22Rv1 (cell line): ENCODE data around the gene RHD.
"Not testable (repeated sequence)": the region's sequence is repeated elsewhere in the genome, so short reads cannot be mapped to it uniquely, and the experiment has no call there.

Experiments
- H3K27ac ChIP-seq: fragments of 450-650 bp; 2 replicates; pipeline ENCODE4 v1.5.1; 2017
- ZFX ChIP-seq: fragments of 450-650 bp; IDR thresholded peaks from 2 replicates; pipeline ENCODE4 v1.6.1; 2017; ENCODE audit warnings: antibody characterized with exemption, borderline replicate concordance
- TF ChIP-seq, protein P1 (sequence below): fragments of 450-650 bp; IDR thresholded peaks from 2 replicates; pipeline ENCODE4 v1.5.1; 2017; ENCODE audit warnings: mild to moderate bottlenecking

The RHD gene

DNA sequence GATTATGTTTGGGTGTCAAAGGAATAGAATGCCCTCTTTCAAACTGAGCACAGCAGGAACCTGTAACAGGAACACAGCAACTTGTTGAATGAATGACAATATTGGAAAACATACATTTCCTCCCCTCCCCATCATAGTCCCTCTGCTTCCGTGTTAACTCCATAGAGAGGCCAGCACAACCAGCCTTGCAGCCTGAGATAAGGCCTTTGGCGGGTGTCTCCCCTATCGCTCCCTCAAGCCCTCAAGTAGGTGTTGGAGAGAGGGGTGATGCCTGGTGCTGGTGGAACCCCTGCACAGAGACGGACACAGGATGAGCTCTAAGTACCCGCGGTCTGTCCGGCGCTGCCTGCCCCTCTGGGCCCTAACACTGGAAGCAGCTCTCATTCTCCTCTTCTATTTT lies at the start of gene RHD:
Gene RHD (plus strand): TSS at position 272 of the 400 bp plus-strand sequence. CDS start 39 bp downstream, at position 311.
- not testable (repeated sequence) for H3K27ac ChIP-seq

DNA sequence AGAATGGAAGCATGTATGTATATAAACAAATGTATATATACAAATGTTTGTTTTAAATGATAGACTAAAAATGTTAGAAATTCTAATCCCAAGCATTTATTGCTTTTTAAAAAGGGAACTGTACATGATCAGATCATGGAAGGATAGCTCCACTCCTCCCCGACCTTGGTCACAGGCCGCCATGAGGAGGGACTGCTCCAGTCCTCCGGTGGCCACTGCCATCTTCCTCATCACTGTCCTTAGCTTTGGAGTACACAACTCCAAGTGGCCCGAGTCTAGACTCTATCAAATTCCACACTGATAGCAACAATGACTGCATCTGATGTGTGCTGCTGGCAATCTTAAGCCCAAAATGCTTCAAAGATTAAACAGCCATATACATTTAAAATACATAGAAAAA lies 49.7 kb upstream of the RHD start:
- TF ChIP-seq, protein P1, sequence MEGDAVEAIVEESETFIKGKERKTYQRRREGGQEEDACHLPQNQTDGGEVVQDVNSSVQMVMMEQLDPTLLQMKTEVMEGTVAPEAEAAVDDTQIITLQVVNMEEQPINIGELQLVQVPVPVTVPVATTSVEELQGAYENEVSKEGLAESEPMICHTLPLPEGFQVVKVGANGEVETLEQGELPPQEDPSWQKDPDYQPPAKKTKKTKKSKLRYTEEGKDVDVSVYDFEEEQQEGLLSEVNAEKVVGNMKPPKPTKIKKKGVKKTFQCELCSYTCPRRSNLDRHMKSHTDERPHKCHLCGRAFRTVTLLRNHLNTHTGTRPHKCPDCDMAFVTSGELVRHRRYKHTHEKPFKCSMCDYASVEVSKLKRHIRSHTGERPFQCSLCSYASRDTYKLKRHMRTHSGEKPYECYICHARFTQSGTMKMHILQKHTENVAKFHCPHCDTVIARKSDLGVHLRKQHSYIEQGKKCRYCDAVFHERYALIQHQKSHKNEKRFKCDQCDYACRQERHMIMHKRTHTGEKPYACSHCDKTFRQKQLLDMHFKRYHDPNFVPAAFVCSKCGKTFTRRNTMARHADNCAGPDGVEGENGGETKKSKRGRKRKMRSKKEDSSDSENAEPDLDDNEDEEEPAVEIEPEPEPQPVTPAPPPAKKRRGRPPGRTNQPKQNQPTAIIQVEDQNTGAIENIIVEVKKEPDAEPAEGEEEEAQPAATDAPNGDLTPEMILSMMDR = no peak
- no peak for TF ChIP-seq ZFX
- no peak overlapping the region for H3K27ac ChIP-seq

DNA sequence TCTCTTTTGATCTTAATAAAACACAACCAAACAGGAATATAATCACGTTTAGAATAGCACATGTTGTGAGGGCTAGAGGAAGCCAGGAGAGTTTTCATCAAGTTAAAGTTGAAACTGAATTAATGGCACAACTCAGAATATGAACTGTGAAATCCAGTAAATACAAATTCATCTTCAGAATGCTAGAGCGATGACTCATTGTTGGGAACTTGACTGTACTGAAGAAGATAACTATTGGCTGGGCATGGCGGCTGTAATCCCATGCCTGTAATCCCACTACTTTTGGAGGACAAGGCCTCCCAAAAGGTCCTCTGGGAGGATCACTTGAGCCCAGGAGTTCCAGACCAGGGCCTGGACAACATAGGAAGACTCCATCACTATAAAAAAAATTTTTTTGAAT lies 48.8 kb upstream of the RHD start:
- H3K27ac ChIP-seq = no peak overlapping the region
- TF ChIP-seq ZFX = no peak
- TF ChIP-seq, protein P1 = no peak

DNA sequence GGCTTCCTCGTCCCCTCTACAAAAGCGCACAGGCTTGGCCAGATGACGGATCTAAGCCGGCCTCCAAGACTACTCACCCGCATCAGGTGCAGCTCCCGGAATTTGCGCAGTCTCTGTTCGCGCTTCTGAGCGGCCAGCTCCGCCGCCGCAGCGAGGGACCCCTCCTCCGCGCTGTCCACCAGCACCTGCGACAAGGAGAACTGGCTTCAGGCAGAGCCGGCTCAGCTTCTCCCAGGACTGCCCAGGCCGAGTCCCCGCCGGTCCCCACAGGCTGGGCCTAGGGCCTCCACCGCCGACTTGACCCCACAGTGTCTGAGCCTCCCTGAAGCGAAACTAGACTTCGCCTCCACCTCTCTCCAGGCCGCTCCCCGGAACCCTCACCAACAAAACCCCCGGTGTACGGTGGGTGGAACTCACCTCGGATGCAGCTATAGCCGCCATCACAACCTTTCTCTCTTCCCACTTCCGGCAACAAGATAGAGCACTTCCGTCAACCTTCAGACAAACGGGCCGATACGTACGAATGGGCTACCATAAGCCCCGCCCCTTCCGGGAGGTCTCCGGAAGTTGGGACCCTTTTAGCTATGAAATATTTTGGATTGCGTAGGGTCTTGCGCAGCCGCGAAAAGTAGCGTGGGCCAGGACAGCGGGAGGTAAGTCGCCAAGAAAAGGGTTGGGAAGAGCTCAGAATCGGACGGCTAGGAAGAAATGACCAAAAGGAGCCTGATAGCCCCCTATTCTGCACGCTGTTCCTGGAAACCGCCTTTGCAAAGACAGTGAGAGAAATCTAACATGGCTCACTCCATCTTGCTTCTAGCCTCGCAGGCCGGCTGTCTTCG lies 40.1 kb upstream of the RHD start, which contains the start of gene SYF2:
Gene SYF2 (minus strand): TSS at position 476 of the 839 bp plus-strand sequence. CDS start 35 bp downstream, at position 441.
- H3K27ac ChIP-seq = peak within 1 kb of the TSS; percentile 91
- TF ChIP-seq ZFX = no peak
- TF ChIP-seq, protein P1 = no peak

DNA sequence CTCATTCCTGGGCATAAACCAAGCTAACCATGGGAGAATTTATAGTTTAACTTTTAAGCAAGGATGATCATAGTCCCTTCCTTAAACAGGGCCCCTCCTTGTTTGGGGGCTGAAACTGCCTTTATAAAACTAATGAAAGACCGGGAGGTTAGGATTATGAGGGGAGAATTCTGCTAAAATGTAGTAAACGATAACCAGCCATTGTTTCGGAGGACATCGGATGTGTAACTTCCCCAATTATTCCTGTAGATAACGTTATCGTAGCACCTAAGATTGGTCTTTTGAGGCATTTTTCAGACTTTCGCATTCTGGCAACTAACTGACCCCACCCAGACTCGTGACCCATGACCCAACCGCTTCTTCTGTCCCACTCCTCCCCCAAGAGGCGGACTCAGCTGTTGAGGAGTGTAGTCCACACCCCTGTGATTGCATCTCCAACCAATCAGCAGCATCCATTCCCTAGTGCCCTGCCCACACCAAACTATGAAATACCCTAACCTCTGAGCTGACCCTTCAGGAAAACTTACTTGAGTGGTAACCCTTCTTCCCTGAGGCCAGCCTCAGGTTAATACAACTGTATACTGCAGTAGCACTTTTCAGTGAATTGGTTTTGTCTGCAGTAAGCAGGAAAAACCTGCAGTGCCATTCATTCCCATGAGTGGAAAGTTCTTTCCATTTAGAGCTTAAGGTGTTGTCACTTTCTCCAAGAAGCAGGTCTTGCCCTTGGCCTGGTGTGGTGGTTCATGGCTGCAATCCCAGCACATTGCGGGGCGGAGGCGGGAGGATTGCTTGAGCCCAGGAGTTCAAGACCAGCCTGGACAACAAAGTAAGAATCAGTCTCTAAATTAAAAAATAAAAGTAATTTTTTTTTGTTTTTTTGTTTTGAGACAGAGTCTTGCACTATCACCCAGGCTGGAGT lies 39.2 kb upstream of the RHD start:
- H3K27ac ChIP-seq = peak overlapping the region; percentile 91
- no peak for TF ChIP-seq ZFX
- TF ChIP-seq, protein P1 = no peak

DNA sequence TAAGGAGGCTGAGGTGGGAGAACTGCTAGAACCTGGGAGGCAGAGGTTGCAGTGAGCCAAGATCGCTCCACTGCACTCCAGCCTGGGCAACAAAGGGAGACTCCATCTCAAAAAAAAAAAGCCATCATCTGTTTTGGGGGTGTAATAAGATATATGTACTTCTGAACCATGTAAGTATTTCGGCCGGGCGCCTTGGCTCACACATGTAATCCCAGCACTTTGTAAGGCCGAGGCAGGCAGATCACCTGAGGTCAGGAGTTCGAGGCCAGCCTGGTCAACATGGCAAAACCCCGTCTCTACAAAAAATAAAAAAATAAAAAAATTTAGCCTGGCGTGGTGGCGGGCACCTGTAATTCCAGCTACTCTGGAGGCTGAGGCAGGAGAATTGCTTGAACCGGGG lies 36.9 kb upstream of the RHD start:
- H3K27ac ChIP-seq = not testable (repeated sequence)

DNA sequence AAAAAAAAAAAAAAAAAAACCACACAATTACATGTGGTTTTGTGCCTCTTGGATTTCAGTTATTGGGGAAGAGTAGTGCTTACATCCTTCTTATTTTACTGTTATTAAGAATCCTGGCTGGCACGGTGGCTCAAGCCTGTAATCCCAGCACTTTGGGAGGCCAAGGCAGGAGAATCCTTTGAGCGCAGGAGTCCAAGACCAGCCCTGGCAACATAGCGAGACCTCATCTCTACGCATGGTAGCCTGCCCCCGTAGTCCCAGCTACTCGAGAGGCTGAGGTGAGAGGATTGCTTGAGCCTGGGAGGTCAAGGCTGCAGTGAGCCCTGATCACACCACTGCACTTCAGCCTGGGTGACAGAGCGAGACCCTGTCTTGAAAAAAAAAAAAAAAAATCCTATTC lies 36.0 kb upstream of the RHD start:
- H3K27ac ChIP-seq = not testable (repeated sequence)

DNA sequence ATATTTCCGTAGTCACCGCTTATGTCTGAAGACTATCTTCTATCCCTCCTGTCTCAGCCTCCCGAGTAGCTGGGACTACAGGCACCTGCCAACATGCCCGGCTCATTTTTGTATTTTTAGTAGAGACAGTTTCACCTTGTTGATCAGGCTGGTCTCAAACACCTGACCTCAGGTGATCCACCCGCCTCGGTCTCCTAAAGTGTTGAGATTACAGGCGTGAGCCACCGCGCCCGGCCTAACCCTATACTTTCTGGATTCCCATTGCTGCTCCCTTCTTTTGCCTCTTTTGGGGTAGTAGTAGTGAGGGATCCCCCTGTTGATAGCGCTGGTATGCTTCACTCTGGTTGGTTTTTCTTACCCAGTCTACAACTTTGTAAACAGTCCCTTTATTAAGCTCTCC lies 34.3 kb upstream of the RHD start:
- no peak for TF ChIP-seq ZFX
- TF ChIP-seq, protein P1 = no peak
- H3K27ac ChIP-seq = peak overlapping the region; percentile 95; the same call in 1 of the 2 replicates
